ENCODE measurements around the gene MAGEB6. TPM values are rescaled to one million over a fixed set of nuclear protein-coding genes. Genes with fewer than 3 reads are reported as not detected.

The MAGEB6 gene, protein sequence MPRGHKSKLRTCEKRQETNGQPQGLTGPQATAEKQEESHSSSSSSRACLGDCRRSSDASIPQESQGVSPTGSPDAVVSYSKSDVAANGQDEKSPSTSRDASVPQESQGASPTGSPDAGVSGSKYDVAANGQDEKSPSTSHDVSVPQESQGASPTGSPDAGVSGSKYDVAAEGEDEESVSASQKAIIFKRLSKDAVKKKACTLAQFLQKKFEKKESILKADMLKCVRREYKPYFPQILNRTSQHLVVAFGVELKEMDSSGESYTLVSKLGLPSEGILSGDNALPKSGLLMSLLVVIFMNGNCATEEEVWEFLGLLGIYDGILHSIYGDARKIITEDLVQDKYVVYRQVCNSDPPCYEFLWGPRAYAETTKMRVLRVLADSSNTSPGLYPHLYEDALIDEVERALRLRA
- 0.03 to 0.12 TPM (median 0.05 TPM) in 3 of 5 replicates, not detected in the others for total RNA-seq (2022; extraction: Qiagen RNA extraction; ENCODE audit: low read depth)

DNA sequence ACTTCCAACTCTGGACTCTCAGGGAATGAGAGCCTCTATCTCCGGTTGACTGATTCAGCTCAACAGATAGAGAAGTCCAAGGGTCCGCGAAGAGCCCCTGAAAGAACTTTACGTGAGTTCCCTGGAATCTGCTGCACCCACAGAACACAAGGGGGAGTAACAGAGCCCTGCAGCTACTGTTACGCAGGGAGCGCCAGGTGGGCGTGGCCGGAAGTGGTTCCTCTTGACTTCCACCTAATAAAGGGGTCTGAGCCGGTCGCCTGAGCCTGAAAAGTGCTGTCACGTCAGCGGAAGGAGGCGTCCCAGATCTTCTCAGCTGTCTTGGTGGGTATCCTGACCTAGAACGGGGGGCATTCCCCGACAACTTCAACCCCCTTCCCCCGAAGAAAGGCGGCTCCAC, at the start of gene MAGEB6:
Gene MAGEB6 (plus strand): TSS at position 237 of the 400 bp plus-strand sequence. CDS start 1,407 bp downstream, outside the sequence.

GRCh38 chrX:26160301-26160700, 31.9 kb upstream of the MAGEB6 start, which contains the start of gene MAGEB6B:
MAGEB6B (plus strand) TSS chrX:26160601; CDS start chrX:26160601, 0 bp downstream.

DNA sequence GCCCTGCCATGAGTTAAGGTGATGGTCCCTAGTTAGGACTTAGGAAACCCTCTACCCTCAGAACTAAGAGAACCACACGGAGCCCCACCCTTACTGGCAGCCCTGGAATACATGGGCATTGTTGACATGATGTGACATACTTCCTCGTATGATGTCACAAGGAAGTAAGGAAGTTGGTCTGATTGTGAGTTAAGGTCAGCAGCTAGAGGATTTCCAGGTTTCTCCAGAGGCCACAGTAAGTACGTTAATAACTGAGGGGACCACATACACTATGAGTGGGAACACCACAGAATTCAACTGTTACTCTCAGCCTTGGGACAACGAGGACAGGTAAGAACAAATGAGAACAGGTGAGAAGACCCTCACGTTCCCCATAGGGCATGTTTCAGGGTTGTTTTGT, 23.6 kb downstream of the MAGEB6 start, which contains the start of gene MAGEB5:
Gene MAGEB5 (plus strand): TSS at position 301 of the 400 bp plus-strand sequence. CDS start 1,133 bp downstream, outside the sequence.

Other genes starting within 250 kb of the MAGEB6 start
- not detected in 5 replicates for gene MAGEB18, start 54.1 kb upstream of the MAGEB6 start, total RNA-seq (2022; extraction: Qiagen RNA extraction; ENCODE audit: low read depth)
- gene MAGEB6B, start 31.8 kb upstream of the MAGEB6 start, total RNA-seq (2022; extraction: Qiagen RNA extraction; ENCODE audit: low read depth): not detected in 5 replicates
- not detected in 5 replicates for gene MAGEB5, start 23.7 kb downstream of the MAGEB6 start, total RNA-seq (2022; extraction: Qiagen RNA extraction; ENCODE audit: low read depth)